HFFc6 (cell line): Measurements from ENCODE around the gene MEIKIN. TPM values are rescaled to one million over a fixed set of nuclear protein-coding genes. Genes with fewer than 3 reads are reported as not detected.

Source experiments
- DNase-seq: peaks from one replicate; pipeline ENCODE4 v3.0.0-alpha.2; 2018
- H3K27ac Mint-ChIP-seq: 2 replicates; pipeline ENCODE4 v1.8.0; 2020; ENCODE audit warnings: mild to moderate bottlenecking, mixed read lengths
- H3K27me3 Mint-ChIP-seq: 2 replicates; pipeline ENCODE4 v1.8.0; 2021; ENCODE audit warnings: mild to moderate bottlenecking, moderate library complexity, mixed read lengths; ENCODE audit not compliant: insufficient read depth
- H3K36me3 Mint-ChIP-seq: 2 replicates; pipeline ENCODE4 v1.8.0; 2021; ENCODE audit warnings: low read depth, mixed read lengths
- H3K4me1 Mint-ChIP-seq: 2 replicates; pipeline ENCODE4 v1.8.0; 2020; ENCODE audit warnings: low read depth, mixed read lengths
- H3K4me3 Mint-ChIP-seq: 2 replicates; pipeline ENCODE4 v1.8.0; 2020; ENCODE audit warnings: mild to moderate bottlenecking, moderate library complexity, mixed read lengths
- H3K9me3 Mint-ChIP-seq: 2 replicates; pipeline ENCODE4 v1.8.0; 2020; ENCODE audit warnings: mild to moderate bottlenecking, mixed read lengths
- CTCF ChIP-seq: fragments of 200-600 bp; sonication (generic); IDR thresholded peaks from 2 replicates; pipeline ENCODE4 v1.5.0; 2021; ENCODE audit warnings: antibody characterized with exemption, mild to moderate bottlenecking
- total RNA-seq, 6 experiments: library from RNA; stranded (reverse); fragmentation: NEBNext Ultra II Directional; extraction: Animal tissue kit (Norgen Biotek cat#: 25700); gene quantifications; 2 replicates in 1 of 6; 3 replicates in 5 of 6; pipeline ENCODE4 v1.2.3, GENCODE V29; 2021

The MEIKIN gene
- total RNA-seq, 6 experiments from 2014 or later = not detected

- Mint-ChIP-seq H3K36me3 (peaks cover 13% of the 10 kb centered on the region; the same call in 1 of the 2 replicates), H3K4me1 (peaks cover 16% of the 10 kb centered on the region), H3K4me3 (no peak overlapping the region), H3K9me3 (no peaks in the 10 kb centered on the region), H3K27me3 (no peaks in the 10 kb centered on the region), H3K27ac (no peak overlapping the region)
- TF ChIP-seq CTCF = no peak
- DNase-seq = no peak
Measured at GRCh38 chr5:131758520-131758900, 187.0 kb downstream of the MEIKIN start.

- DNase-seq = no peak
- peaks cover 9% of the 10 kb centered on the region; the same call in 1 of the 2 replicates for H3K36me3 Mint-ChIP-seq
- no peak for TF ChIP-seq CTCF
- no peaks in the 10 kb centered on the region for H3K9me3 Mint-ChIP-seq
- no peak overlapping the region for H3K4me3 Mint-ChIP-seq
- peaks cover 17% of the 10 kb centered on the region for H3K4me1 Mint-ChIP-seq
- H3K27ac Mint-ChIP-seq = no peak overlapping the region
- no peaks in the 10 kb centered on the region for H3K27me3 Mint-ChIP-seq
Measured at GRCh38 chr5:131757830-131758519, 187.5 kb downstream of the MEIKIN start.

Other genes starting within 250 kb of the MEIKIN start
- gene FNIP1, start 148.6 kb downstream of the MEIKIN start, total RNA-seq = 10 to 100 TPM; 19.9 to 24.8 (median 22.1) TPM
- not detected for gene ACSL6, start 66.0 kb upstream of the MEIKIN start, total RNA-seq
- not detected for gene IL3, start 115.0 kb upstream of the MEIKIN start, total RNA-seq
- gene CSF2, start 128.1 kb upstream of the MEIKIN start, total RNA-seq = under 1 TPM in 1 of 6 experiments, not detected in 5; 0.21 TPM